Loucy (cell line): ENCODE results near the gene TRAPPC5.

ENCODE experiments used
- H2AFZ ChIP-seq: fragments of 200-600 bp; sonication (generic); 2 replicates; pipeline ENCODE4 v1.6.0; 2016; ENCODE audit warnings: antibody characterized with exemption, mild to moderate bottlenecking, low read length, moderate library complexity
- H3F3A ChIP-seq: fragments of 200-600 bp; 2 replicates; pipeline ENCODE4 v1.6.0; 2016; ENCODE audit warnings: antibody characterized with exemption, low read depth, mild to moderate bottlenecking
- H3K27me3 ChIP-seq: fragments of 200-600 bp; sonication (generic); 2 replicates; pipeline ENCODE4 v1.6.1; 2014; ENCODE audit warnings: low read length, mild to moderate bottlenecking; ENCODE audit not compliant: insufficient read depth, poor library complexity, severe bottlenecking
- H3K36me3 ChIP-seq: fragments of 200-600 bp; sonication (generic); 2 replicates; pipeline ENCODE4 v1.6.1; 2016; ENCODE audit warnings: low read length; ENCODE audit not compliant: insufficient read depth
- H3K4me1 ChIP-seq: fragments of 200-600 bp; sonication (generic); 2 replicates; pipeline ENCODE4 v1.5.1; 2014; ENCODE audit warnings: low read length, mild to moderate bottlenecking; ENCODE audit not compliant: insufficient read depth, poor library complexity, severe bottlenecking
- H3K4me2 ChIP-seq: fragments of 200-600 bp; sonication (generic); 2 replicates; pipeline ENCODE4 v1.6.0; 2014; ENCODE audit warnings: antibody characterized with exemption, low read length, low read depth, mild to moderate bottlenecking; ENCODE audit not compliant: poor library complexity, severe bottlenecking
- H3K4me3 ChIP-seq: fragments of 200-600 bp; sonication (generic); 2 replicates; pipeline ENCODE4 v1.5.1; 2014; ENCODE audit warnings: low read length, mild to moderate bottlenecking, mixed read lengths; ENCODE audit not compliant: poor library complexity, severe bottlenecking
- H3K79me2 ChIP-seq: fragments of 200-600 bp; sonication (generic); 2 replicates; pipeline ENCODE4 v1.6.1; 2014; ENCODE audit warnings: low read length; ENCODE audit not compliant: insufficient read depth
- H3K9ac ChIP-seq: fragments of 200-600 bp; sonication (generic); 2 replicates; pipeline ENCODE4 v1.6.0; 2014; ENCODE audit warnings: mild to moderate bottlenecking, low read depth, low read length, moderate library complexity; ENCODE audit not compliant: poor library complexity, severe bottlenecking
- H3K9me2 ChIP-seq: fragments of 200-600 bp; sonication (generic); replicated peaks from 2 replicates; pipeline ENCODE4 v1.6.1; 2016; ENCODE audit warnings: low read depth, low read length, mixed read lengths
- H3K9me3 ChIP-seq: fragments of 200-600 bp; sonication (generic); 2 replicates; pipeline ENCODE4 v1.6.1; 2014; ENCODE audit warnings: mild to moderate bottlenecking, antibody characterized with exemption, low read length, low read depth; ENCODE audit not compliant: insufficient read depth
- H4K20me1 ChIP-seq: fragments of 200-600 bp; sonication (generic); 2 replicates; pipeline ENCODE4 v1.6.0; 2014; ENCODE audit warnings: antibody characterized with exemption, low read length, mild to moderate bottlenecking; ENCODE audit not compliant: insufficient read depth, poor library complexity, severe bottlenecking
- EZH2phosphoT487 ChIP-seq: fragments of 200-600 bp; IDR thresholded peaks from 2 replicates; pipeline ENCODE4 v1.6.1; 2018; ENCODE audit warnings: antibody characterized with exemption, mild to moderate bottlenecking, moderate library complexity, borderline replicate concordance
- TF ChIP-seq, protein P1 (sequence below): fragments of 200-600 bp; sonication (generic); conservative IDR thresholded peaks from 2 replicates; pipeline ENCODE4 v1.5.1; 2014; ENCODE audit warnings: mild to moderate bottlenecking, antibody characterized with exemption, low read length

Gene TRAPPC5

DNA sequence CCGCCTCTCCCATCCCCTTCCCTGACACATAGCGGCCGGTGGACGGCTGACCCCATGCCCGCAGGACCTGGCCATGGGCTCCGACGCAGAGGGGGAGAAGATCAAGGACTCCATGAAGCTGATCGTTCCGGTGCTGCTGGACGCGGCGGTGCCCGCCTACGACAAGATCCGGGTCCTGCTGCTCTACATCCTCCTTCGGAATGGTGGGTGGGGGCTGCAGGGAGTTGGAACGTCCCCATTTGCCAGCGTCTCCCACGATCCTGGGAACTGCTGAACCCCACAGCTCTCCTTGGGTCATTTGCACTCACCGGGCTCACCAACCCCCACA lies 36.1 kb upstream of the TRAPPC5 start:
- Histone ChIP-seq H3K4me2 (no peak overlapping the region), H3K4me1 (no peaks in the 10 kb centered on the region), H3F3A (no peaks in the 10 kb centered on the region), H3K9ac (no peak overlapping the region), H3K79me2 (no peaks in the 10 kb centered on the region), H3K27me3 (no peaks in the 10 kb centered on the region), H3K9me2 (no peaks in the 10 kb centered on the region), H4K20me1 (no peaks in the 10 kb centered on the region), H3K4me3 (no peak overlapping the region), H3K36me3 (no peaks in the 10 kb centered on the region), H2AFZ (no peak overlapping the region), H3K9me3 (no peaks in the 10 kb centered on the region)
- TF ChIP-seq, protein P1, sequence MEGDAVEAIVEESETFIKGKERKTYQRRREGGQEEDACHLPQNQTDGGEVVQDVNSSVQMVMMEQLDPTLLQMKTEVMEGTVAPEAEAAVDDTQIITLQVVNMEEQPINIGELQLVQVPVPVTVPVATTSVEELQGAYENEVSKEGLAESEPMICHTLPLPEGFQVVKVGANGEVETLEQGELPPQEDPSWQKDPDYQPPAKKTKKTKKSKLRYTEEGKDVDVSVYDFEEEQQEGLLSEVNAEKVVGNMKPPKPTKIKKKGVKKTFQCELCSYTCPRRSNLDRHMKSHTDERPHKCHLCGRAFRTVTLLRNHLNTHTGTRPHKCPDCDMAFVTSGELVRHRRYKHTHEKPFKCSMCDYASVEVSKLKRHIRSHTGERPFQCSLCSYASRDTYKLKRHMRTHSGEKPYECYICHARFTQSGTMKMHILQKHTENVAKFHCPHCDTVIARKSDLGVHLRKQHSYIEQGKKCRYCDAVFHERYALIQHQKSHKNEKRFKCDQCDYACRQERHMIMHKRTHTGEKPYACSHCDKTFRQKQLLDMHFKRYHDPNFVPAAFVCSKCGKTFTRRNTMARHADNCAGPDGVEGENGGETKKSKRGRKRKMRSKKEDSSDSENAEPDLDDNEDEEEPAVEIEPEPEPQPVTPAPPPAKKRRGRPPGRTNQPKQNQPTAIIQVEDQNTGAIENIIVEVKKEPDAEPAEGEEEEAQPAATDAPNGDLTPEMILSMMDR, result no peak
- TF ChIP-seq EZH2phosphoT487, result no peak

DNA sequence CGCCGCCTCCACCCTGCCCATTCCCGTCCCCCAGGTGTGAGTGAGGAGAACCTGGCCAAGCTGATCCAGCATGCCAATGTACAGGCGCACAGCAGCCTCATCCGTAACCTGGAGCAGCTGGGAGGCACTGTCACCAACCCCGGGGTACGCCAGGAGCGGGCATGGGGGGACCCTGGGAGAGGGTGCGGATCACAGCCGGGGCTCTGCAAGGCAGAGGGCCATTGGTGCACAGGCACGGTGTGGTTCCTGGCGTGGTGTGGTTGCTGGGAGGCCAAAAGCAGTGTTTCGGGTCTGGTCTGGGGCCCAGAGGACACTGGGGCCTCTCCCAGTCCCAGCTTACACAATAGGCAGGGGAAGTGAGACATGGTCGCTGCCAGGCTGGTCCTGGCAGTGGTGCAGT lies 35.5 kb upstream of the TRAPPC5 start:
- no peak for TF ChIP-seq EZH2phosphoT487
- TF ChIP-seq, protein P1, result no peak

GRCh38 chr19:7645656-7646425 lies 34.8 kb upstream of the TRAPPC5 start:
- Histone ChIP-seq H3K9ac (no peak overlapping the region), H3K27me3 (no peaks in the 10 kb centered on the region), H3K4me3 (no peak overlapping the region), H4K20me1 (no peaks in the 10 kb centered on the region), H3K4me1 (no peaks in the 10 kb centered on the region), H3K9me2 (no peaks in the 10 kb centered on the region), H3K79me2 (no peaks in the 10 kb centered on the region), H3K9me3 (no peaks in the 10 kb centered on the region), H3K36me3 (no peaks in the 10 kb centered on the region), H3F3A (no peaks in the 10 kb centered on the region), H3K4me2 (no peak overlapping the region), H2AFZ (no peak overlapping the region)
- TF ChIP-seq EZH2phosphoT487, result no peak
- TF ChIP-seq, protein P1, result no peak

More for the DNA sequence above, 35.5 kb upstream of the TRAPPC5 start:
- Histone ChIP-seq H3K4me2 (no peak overlapping the region), H3K4me1 (no peaks in the 10 kb centered on the region), H3K36me3 (no peaks in the 10 kb centered on the region), H3K79me2 (no peaks in the 10 kb centered on the region), H3F3A (no peaks in the 10 kb centered on the region), H3K9me3 (no peaks in the 10 kb centered on the region), H2AFZ (no peak overlapping the region), H3K27me3 (no peaks in the 10 kb centered on the region), H3K9ac (no peak overlapping the region), H3K4me3 (no peak overlapping the region), H3K9me2 (no peaks in the 10 kb centered on the region), H4K20me1 (no peaks in the 10 kb centered on the region)
